ENCODE data around the gene CPN1.

The CPN1 gene

GRCh38 chr10:100004805-100005510 is 76.7 kb downstream of the CPN1 start:
- Histone ChIP-seq H3K4me3 (no peak overlapping the region), H3K27ac (peak overlapping the region in 17 of 21 experiments; percentile 10 to 79 (median 67))

GRCh38 chr10:100000109-100000644 is 81.5 kb downstream of the CPN1 start:
- Histone ChIP-seq H3K27ac (no peak overlapping the region), H3K4me3 (no peak overlapping the region)

- H3K27ac ChIP-seq, result no peak overlapping the region
- no peak overlapping the region for H3K4me3 ChIP-seq
These were observed 82.2 kb downstream of the CPN1 start for GRCh38 chr10:99999319-100000108.

- H3K27ac ChIP-seq, result no peak overlapping the region
- no peak overlapping the region for H3K4me3 ChIP-seq
These were observed 82.8 kb downstream of the CPN1 start for GRCh38 chr10:99998889-99999288.

GRCh38 chr10:99996671-99997648 is 84.7 kb downstream of the CPN1 start:
- H3K4me3 ChIP-seq, result no peak overlapping the region
- H3K27ac ChIP-seq, result peak overlapping the region in 4 of 21 experiments; percentile 1 to 45 (median 20)

GRCh38 chr10:99995713-99996112 is 86.0 kb downstream of the CPN1 start:
- no peak overlapping the region for H3K27ac ChIP-seq
- no peak overlapping the region for H3K4me3 ChIP-seq

GRCh38 chr10:99995269-99995668 is 86.4 kb downstream of the CPN1 start:
- Histone ChIP-seq H3K27ac (peak overlapping the region in 3 of 21 experiments; percentile 9 to 56 (median 17)), H3K4me3 (no peak overlapping the region)

GRCh38 chr10:99994801-99995200 is 86.9 kb downstream of the CPN1 start:
- no peak overlapping the region for H3K4me3 ChIP-seq
- H3K27ac ChIP-seq, result peak overlapping the region in 5 of 21 experiments; percentile 9 to 56 (median 17)

GRCh38 chr10:99993701-99994689 is 87.7 kb downstream of the CPN1 start:
- Histone ChIP-seq H3K27ac (peak overlapping the region in 9 of 21 experiments; percentile 1 to 61 (median 50)), H3K4me3 (no peak overlapping the region)
